Stimulated activated CD4-positive, alpha-beta T cell treated with anti-CD3 and anti-CD28 coated beads, Interleukin-1b, Interleukin-23, amount 100 ng/mL, for 48 hours (primary cell): ENCODE results near the gene HHAT.

Experiments
- DNase-seq: peaks from one replicate; pipeline ENCODE4 v3.0.0-alpha.2; 2020

Gene HHAT

GRCh38 chr1:210557426-210558077 is 228.8 kb downstream of the HHAT start:
- no peak for DNase-seq

GRCh38 chr1:210558302-210558701 is 229.6 kb downstream of the HHAT start:
- DNase-seq = no peak

GRCh38 chr1:210565306-210565705 is 236.6 kb downstream of the HHAT start:
- no peak for DNase-seq

GRCh38 chr1:210568631-210569030 is 239.9 kb downstream of the HHAT start:
- no peak for DNase-seq

- no peak for DNase-seq
These were observed 241.4 kb downstream of the HHAT start for GRCh38 chr1:210570116-210570515.

GRCh38 chr1:210571356-210572284 is 242.9 kb downstream of the HHAT start:
- no peak for DNase-seq

- DNase-seq = no peak
These were observed 244.4 kb downstream of the HHAT start for GRCh38 chr1:210573141-210573540.

- no peak for DNase-seq
These were observed 253.7 kb downstream of the HHAT start for GRCh38 chr1:210582205-210582970.

- peak; percentile 78 for DNase-seq
These were observed 255.9 kb downstream of the HHAT start for GRCh38 chr1:210584439-210585113.

GRCh38 chr1:210586771-210587170 is 258.1 kb downstream of the HHAT start:
- DNase-seq = no peak

- no peak for DNase-seq
These were observed 258.9 kb downstream of the HHAT start for GRCh38 chr1:210587566-210587965.

- no peak for DNase-seq
These were observed 259.7 kb downstream of the HHAT start for GRCh38 chr1:210588357-210588756.

GRCh38 chr1:210588946-210589345 is 260.2 kb downstream of the HHAT start:
- DNase-seq = no peak

- no peak for DNase-seq
These were observed 262.5 kb downstream of the HHAT start for GRCh38 chr1:210591214-210591613.

GRCh38 chr1:210594605-210595004 is 265.9 kb downstream of the HHAT start:
- DNase-seq = no peak

- DNase-seq = no peak
These were observed 267.9 kb downstream of the HHAT start for GRCh38 chr1:210596641-210597040.

- no peak for DNase-seq
These were observed 268.9 kb downstream of the HHAT start for GRCh38 chr1:210597555-210598134.

- DNase-seq = no peak
These were observed 269.5 kb downstream of the HHAT start for GRCh38 chr1:210598135-210598652.

- DNase-seq = no peak
These were observed 271.9 kb downstream of the HHAT start for GRCh38 chr1:210600421-210601159.

- no peak for DNase-seq
These were observed 274.4 kb downstream of the HHAT start for GRCh38 chr1:210603123-210603522.

GRCh38 chr1:210605099-210605498 is 276.4 kb downstream of the HHAT start:
- no peak for DNase-seq
